Adrenal gland (tissue), 12 donors: ENCODE results near the gene CENPP. TPM values are rescaled to one million over a fixed set of nuclear protein-coding genes. Genes with fewer than 3 reads are reported as not detected.

Experiments used
- DNase-seq, 7 donors: peaks; one replicate each; pipeline ENCODE4 v3.0.0-alpha.2; 2019 to 2020
- H3K27ac ChIP-seq, 5 donors: fragments of 200-600 bp; sonication (generic) in 4 of 5; 1 replicate in 3 of 5; 2 replicates in 2 of 5; pipeline versions ENCODE4 v1.5.1 to v1.8.0; 2016 to 2020; ENCODE audit warnings: mild to moderate bottlenecking in 1 of 5
- H3K27me3 ChIP-seq: fragments of 200-600 bp; 2 replicates; pipeline ENCODE4 v1.8.0; 2021
- H3K36me3 ChIP-seq, 2 donors: fragments of 200-600 bp; replicated peaks in 1 of 2; 1 replicate in 1 of 2; 2 replicates in 1 of 2; pipeline versions ENCODE4 v1.5.1 to v1.8.0; 2018 to 2022
- H3K4me1 ChIP-seq, 2 donors: fragments of 200-600 bp; replicated peaks in 1 of 2; 1 replicate in 1 of 2; 2 replicates in 1 of 2; pipeline versions ENCODE4 v1.5.1 to v1.8.0; 2018 to 2021
- H3K4me3 ChIP-seq, 4 donors: fragments of 200-600 bp; sonication (generic) in 3 of 4; one replicate each; pipeline ENCODE4 v1.5.1; 2016 to 2018
- H3K9me3 ChIP-seq, 3 donors: fragments of 200-600 bp; sonication (generic) in 1 of 3; replicated peaks in 1 of 3; 1 replicate in 2 of 3; 2 replicates in 1 of 3; pipeline versions ENCODE4 v1.5.1 to v1.8.0; 2016 to 2021
- POLR2A ChIP-seq, 2 donors: fragments of 450-650 bp; IDR thresholded peaks; one replicate each; pipeline ENCODE4 v1.6.1; 2017; ENCODE audit warnings: antibody characterized with exemption in 2 of 2, mild to moderate bottlenecking in 2 of 2, moderate library complexity in 1 of 2
- WGBS, 4 donors: extraction: QIAGEN DNeasy Blood & Tissue Kit in 2 of 4; methylation state at CpG; one replicate each; pipeline versions ENCODE4 v1.1.5 to v1.1.7; 2013 to 2017; 5-methylcytosine and 5-hydroxymethylcytosine counted together
- intact Hi-C, 2 donors: fragments of 100-400 bp; cut with DNase I; formaldehyde crosslinking; loops; one replicate each; pipeline versions ENCODE4 v1.14.1 to v1.15.0; 2022 to 2023
- polyA plus RNA-seq, 3 donors: library from polyadenylated mRNA; stranded (reverse); fragments of 200-250 nt in 2 of 3; fragments of 350-450 nt in 1 of 3; fragmentation: Illumina TruSeq in 1 of 3; extraction: RNeasy Lipid Tissue Mini Kit (QIAGEN cat#74804) in 1 of 3; gene quantifications; one replicate each; pipeline ENCODE4 v1.2.3, GENCODE V29; 2013 to 2014
- total RNA-seq, 9 donors: library from RNA; depleted of rRNA in 4 of 9; stranded (reverse); fragments of >200 nt in 4 of 9; fragments of 120-200 nt in 1 of 9; fragmentation: NEBNext Ultra II Directional in 1 of 9; extraction: Animal tissue kit (Norgen Biotek cat#: 25700) in 1 of 9; gene quantifications; one replicate each; pipeline versions ENCODE4 v1.1.0 to v1.2.4, GENCODE V29; 2013 to 2023
- TF ChIP-seq, protein P1 (sequence below), 6 experiments: fragments of 450-650 bp in 4 of 6; fragments of 200-600 bp in 2 of 6; sonication (generic) in 1 of 6; IDR thresholded peaks; 1 replicate in 5 of 6; 2 replicates in 1 of 6; pipeline versions ENCODE4 v1.5.1 to v1.8.0; 2016 to 2021; ENCODE audit warnings: antibody characterized with exemption in 6 of 6, mild to moderate bottlenecking in 2 of 6, moderate library complexity in 1 of 6
- donor health status: healthy with polysubstance abuse.
- donor health status: Bipolar disorder and iron deficiency.
- donor health status: DM: yes; HTN: yes; CAD: no.
- donor health status: DM: no; HTN: no; CAD: no.
- donor health status: DM: no; HTN: no; CAD: no.
- donor health status: DM: yes; HTN: yes; CAD: no.

The CENPP gene
- total and polyA plus RNA-seq, 12 donors: 1.1 to 14.0 (median 3.1) TPM

DNA sequence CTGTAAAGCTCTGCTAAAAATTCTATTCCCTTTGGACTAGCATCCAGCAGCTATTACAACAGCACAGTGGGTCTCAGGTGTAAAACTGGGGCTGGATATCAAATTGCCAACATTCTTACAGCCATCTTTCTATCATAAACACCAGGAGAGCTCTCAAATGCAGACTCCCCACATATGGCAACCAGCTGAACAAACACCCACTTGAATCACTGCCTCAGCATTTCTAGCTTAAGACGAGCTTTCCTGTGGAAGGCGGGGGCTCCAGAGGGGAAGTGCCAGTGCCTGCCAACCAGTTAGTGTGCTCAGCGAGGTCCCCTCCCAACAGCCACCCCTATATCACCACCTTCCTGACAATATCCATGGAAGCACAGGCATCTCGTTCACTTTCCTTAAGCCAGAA is 282.0 kb downstream of the CENPP start:
- TF ChIP-seq POLR2A (IDR thresholded peaks at IDR 0.05): no peak
- TF ChIP-seq, protein P1, sequence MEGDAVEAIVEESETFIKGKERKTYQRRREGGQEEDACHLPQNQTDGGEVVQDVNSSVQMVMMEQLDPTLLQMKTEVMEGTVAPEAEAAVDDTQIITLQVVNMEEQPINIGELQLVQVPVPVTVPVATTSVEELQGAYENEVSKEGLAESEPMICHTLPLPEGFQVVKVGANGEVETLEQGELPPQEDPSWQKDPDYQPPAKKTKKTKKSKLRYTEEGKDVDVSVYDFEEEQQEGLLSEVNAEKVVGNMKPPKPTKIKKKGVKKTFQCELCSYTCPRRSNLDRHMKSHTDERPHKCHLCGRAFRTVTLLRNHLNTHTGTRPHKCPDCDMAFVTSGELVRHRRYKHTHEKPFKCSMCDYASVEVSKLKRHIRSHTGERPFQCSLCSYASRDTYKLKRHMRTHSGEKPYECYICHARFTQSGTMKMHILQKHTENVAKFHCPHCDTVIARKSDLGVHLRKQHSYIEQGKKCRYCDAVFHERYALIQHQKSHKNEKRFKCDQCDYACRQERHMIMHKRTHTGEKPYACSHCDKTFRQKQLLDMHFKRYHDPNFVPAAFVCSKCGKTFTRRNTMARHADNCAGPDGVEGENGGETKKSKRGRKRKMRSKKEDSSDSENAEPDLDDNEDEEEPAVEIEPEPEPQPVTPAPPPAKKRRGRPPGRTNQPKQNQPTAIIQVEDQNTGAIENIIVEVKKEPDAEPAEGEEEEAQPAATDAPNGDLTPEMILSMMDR (IDR thresholded peaks at IDR 0.05): no peak
- H3K9me3 ChIP-seq: no peaks in the 10 kb centered on the region
- WGBS, 4 donors: 25 to 51% (median 44%) methylated on average over 2 to 4 of the region's 4 CpGs
- H3K27me3 ChIP-seq: no peaks in the 10 kb centered on the region
- DNase-seq: no peak
- H3K4me1 ChIP-seq: peaks cover 0 to 11% of the 10 kb centered on the region in 2 donors
- H3K4me3 ChIP-seq: no peak overlapping the region
- no peak overlapping the region for H3K27ac ChIP-seq
- intact Hi-C loops: no loop called here
- H3K36me3 ChIP-seq: peaks cover 0 to 10% of the 10 kb centered on the region in 2 donors

GRCh38 chr9:92608241-92608908 is 282.6 kb downstream of the CENPP start:
- intact Hi-C loops: no loop called here
- Histone ChIP-seq H3K9me3 (no peaks in the 10 kb centered on the region), H3K4me3 (no peak overlapping the region), H3K36me3 (peaks cover 0 to 14% of the 10 kb centered on the region in 2 donors), H3K27ac (peak overlapping the region in 2 of 5 donors; percentile 27 to 60), H3K27me3 (no peaks in the 10 kb centered on the region), H3K4me1 (peaks cover 0 to 11% of the 10 kb centered on the region in 2 donors)
- WGBS, 4 donors: 48 to 57% (median 55%) methylated on average over 10 of the region's 10 CpGs
- no peak for DNase-seq
- TF ChIP-seq, protein P1 (IDR thresholded peaks at IDR 0.05): no peak
- no peak for TF ChIP-seq POLR2A (IDR thresholded peaks at IDR 0.05)

DNA sequence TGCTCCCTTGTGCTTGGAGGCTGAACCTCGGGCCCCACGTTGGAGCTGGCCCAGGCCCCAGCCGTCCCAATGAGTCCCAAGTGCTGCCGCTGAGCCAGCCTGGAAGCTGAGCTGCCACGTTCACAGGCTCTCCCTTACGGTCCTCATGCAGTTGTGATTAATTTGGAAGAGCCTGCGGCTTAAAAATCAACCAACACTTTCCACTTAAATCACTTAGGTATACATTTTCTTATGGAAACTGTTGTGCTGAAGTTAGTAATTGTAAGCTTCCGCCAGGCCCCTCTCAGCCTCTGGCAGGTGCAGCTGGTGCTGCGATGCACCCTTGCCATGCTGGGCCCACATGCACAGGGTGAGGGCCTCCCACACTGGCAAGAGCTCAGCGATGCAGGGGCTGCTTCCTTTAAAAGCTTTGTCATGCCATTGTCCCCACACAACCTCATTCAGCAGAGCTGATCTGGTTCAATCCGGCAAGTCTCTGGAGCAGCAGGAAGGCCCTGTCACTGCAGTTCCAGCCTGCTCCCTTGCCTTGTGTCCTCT is 283.2 kb downstream of the CENPP start:
- Histone ChIP-seq H3K9me3 (no peaks in the 10 kb centered on the region), H3K4me3 (no peak overlapping the region), H3K4me1 (peaks cover 0 to 11% of the 10 kb centered on the region in 2 donors), H3K27ac (peak overlapping the region in 2 of 5 donors; percentile 27 to 60), H3K27me3 (no peaks in the 10 kb centered on the region), H3K36me3 (peaks cover 0 to 14% of the 10 kb centered on the region in 2 donors)
- intact Hi-C loops: no loop called here
- WGBS, 4 donors: 52 to 58% (median 54%) methylated on average over 10 to 11 of the region's 11 CpGs
- no peak for DNase-seq
- no peak for TF ChIP-seq POLR2A (IDR thresholded peaks at IDR 0.05)
- TF ChIP-seq, protein P1 (IDR thresholded peaks at IDR 0.05): no peak

GRCh38 chr9:92610470-92611420 is 285.0 kb downstream of the CENPP start:
- no peaks in the 10 kb centered on the region for H3K27me3 ChIP-seq
- peaks cover 0 to 14% of the 10 kb centered on the region in 2 donors for H3K36me3 ChIP-seq
- H3K4me1 ChIP-seq: peaks cover 0 to 19% of the 10 kb centered on the region in 2 donors
- DNase-seq: no peak
- no peak for TF ChIP-seq POLR2A (IDR thresholded peaks at IDR 0.05)
- TF ChIP-seq, protein P1 (IDR thresholded peaks at IDR 0.05): no peak
- H3K9me3 ChIP-seq: no peaks in the 10 kb centered on the region
- H3K27ac ChIP-seq: peak overlapping the region in 1 of 5 donors; percentile 17
- WGBS, 4 donors: 89 to 95% (median 93%) methylated on average over 24 to 32 of the region's 32 CpGs
- H3K4me3 ChIP-seq: no peak overlapping the region
- intact Hi-C loops: no loop called here
